HG02973 (cell line): ENCODE measurements around the gene LZIC.

Experiments
- ATAC-seq: cut with Tn5 transposase; IDR thresholded peaks from one replicate; pipeline ENCODE4 v1.9.1; 2021; ENCODE audit warnings: moderate library complexity; ENCODE audit not compliant: unreplicated experiment

Gene LZIC

DNA sequence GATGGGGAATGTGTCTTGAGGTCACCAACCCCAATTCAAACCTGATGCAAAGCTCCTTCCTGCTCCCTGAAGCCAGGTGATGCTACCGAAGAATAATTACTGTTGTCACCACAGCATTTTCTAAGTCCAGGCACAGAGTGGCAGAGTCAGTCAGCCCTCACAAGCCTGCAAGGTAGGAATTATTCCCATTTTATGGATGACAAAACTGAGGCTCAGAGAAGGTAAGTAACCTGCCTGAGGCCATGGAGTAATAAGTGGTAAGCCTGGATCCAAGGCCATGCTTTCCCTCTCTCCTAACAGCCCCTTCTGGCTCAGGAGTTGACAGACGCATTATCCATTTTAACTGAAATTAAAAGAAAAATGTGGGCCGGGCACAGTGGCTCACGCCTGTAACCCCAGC, 56.1 kb downstream of the LZIC start:
- ATAC-seq, result no peak

DNA sequence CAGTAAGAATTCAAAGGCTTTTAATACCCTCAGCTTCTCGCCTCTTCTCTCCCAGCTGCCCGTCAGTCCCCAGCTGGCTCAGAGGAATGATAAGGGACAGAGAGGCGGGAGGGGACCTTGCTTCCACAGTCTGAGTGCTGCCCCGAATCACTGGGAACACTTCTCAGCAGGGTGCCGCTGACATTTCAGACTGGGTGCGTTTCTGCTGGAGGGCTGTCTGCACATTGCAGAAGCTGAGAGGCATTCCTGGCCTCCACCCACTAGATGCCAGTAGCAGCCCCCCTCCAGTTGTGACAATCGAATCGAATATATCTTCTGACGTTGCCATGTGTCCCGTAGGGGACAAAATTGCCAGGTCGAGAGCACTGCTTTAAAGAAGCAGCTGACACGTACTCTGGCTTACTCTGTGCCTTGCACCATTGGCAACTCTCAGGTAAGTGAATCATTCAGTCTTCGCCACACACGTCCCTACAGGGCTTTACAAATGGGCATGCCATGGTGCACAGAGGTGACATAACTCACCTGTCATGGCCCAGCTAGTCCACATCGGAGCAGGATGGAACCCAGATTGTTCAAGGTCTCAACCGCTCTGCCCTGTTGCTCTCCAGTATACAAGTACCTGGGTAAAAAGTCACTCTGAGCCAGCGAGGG, 57.0 kb downstream of the LZIC start:
- no peak for ATAC-seq

DNA sequence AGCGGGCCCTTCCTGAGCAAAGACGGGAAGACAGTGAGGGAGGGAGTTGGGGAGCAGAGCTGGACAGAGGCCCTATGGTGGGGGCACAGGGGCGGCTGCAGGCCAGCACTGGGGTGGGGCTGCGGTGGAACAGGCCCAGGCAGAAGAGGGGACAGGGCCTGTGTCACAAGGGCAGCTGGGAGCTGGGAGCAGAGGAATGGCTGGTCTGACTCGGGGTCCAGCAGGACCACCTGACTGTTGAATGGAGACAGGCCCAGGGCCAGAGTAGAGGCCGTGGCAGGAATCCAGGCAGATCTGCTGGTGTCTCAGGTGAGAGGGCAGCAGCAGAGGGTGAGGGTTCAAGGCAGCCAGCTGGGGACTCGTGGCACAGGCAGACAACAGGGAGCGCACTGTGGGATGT, 58.4 kb downstream of the LZIC start:
- ATAC-seq, result no peak

DNA sequence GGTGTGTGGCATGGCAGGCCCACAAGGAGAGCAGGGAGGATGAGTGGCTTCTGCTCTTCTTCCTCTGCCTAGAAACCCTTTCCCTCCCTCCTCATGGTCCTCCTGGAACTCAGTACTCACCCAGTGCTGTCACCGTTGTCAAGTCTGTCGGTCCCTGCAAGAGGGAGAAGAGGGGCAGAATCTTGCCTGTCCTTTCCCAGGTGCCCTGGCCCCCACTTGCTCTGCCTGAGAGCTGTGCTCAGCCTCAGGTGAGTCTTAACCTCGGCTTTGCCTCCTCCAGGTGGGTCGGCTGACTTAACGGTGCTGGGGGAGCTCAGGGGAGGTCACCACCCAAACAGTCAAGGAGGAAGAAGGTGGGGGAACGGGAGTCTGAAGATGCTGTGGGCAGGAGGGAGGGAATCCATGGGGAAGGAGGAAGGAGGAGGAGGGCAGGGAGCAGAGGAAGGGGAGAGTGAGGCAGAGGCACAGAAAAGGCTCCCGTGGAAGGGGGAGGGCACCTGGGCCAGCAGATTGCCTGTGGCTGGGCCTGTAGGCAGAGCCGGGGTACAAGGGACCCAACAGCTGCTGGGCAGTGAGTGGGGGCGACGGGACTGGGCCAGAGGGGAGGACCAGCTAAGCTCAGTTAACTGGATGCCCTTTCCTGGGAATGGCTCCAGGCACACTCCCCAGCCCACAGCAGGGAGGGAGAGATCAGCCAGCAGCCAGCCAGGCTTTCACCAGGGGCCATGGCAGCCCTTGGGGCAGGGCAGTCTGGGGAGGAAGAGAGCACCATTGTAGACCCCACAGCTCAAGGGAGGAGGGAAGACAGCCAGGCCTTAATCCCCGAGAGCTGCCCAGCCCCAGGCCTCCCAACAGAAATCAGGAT, 59.4 kb downstream of the LZIC start:
- ATAC-seq, result no peak

DNA sequence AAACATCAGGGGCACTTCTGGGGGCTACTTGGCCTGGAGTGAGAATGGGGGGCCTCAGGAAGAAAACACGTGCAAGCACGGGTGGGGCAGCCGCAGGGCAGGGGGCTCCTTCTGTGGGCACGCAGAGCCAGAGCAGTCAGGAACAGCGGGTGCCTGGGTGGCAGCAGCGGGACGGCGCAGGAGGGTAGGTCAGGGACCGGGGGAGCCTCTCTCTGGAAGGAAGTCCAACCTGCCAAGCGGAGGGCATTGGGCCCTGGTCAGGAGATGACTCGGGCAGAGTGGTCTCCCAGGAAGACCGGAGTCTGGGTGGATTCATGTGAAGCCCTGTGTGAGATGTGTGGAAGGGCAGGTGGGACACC, 60.3 kb downstream of the LZIC start:
- no peak for ATAC-seq

DNA sequence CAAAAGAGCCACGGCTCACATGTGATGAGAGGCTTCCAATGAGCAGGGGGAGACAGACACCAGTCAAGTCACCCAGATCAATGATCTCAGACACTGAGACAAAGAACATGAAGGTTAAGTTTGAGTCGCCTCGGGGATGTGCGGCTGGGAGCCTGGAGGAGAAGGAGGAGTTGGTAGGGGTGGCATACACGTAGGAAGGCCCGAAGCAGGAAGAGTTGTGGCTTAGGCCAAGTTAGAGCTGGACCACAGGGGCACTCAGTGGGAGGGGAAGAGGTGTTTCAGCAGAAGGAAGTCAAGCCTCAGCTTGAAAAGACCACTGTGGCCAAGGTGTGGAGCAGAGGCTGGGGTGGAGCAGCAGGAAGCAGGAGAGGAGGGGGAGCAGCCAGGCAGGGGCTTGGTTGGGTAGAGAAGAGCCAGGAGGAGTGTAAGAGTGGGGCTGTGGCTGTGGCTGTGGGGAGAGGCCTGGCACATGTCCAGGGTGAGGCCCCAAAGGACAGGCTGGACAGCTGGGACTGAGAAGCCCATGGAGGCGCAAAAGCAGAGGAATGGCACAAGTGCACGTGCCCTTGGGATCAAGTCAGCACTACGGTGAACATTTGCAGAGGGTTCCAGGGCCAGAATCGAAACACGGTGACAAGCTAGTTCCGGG, 60.8 kb downstream of the LZIC start:
- no peak for ATAC-seq

DNA sequence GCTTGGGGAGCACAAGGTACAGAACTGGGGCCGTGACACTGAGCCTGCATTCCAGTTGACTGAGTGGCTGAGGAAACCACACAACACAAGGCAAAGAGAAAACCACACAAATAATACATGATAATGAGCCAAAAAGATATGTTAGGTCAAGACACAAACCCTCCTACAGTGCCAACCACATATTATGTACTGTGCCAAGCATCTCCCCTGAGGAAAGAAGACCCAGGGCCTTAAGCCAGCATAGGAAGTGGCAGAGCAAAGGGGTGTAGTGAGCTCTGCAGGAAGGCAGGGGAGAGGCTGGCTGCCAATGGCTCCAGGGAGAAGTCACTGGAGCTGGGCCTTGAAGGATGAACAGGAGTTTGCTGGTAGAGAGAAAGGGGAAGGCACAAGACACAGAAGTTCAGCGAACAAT, 61.3 kb downstream of the LZIC start:
- ATAC-seq, result no peak
